Measurements from ENCODE around the gene STARD4.

STARD4 gene, protein sequence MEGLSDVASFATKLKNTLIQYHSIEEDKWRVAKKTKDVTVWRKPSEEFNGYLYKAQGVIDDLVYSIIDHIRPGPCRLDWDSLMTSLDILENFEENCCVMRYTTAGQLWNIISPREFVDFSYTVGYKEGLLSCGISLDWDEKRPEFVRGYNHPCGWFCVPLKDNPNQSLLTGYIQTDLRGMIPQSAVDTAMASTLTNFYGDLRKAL

GRCh38 chr5:111512375-111513130, at the start of gene STARD4:
Gene STARD4 (minus strand): TSS chr5:111512535. CDS start chr5:111507433, 5,102 bp downstream.
- peak; percentile 98 for DNase-seq (ENCODE audit: low read depth, low spot score)

DNA sequence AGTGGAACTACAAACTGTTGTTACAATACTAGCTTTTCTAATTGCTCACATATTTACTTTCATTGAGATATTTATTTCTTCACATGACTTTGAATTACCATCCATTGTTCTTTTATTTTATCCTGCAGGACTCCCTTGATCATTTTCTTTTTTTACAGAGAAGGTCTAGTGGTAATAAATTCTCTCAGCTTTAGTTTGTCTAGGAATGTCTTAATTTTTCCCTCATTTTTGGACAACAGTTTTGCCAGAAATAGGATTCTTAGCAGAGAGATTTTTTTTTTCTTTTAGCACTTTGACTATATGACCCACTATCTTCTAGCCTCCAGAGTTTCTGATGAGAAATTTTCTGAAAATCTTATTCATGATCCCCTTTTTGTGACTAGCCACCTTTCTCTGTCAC, 47.3 kb upstream of the STARD4 start:
- no peak for DNase-seq (ENCODE audit: low read depth, low spot score)

- DNase-seq (ENCODE audit: low read depth, low spot score): no peak
Measured at GRCh38 chr5:111557686-111558085, 45.4 kb upstream of the STARD4 start.

DNA sequence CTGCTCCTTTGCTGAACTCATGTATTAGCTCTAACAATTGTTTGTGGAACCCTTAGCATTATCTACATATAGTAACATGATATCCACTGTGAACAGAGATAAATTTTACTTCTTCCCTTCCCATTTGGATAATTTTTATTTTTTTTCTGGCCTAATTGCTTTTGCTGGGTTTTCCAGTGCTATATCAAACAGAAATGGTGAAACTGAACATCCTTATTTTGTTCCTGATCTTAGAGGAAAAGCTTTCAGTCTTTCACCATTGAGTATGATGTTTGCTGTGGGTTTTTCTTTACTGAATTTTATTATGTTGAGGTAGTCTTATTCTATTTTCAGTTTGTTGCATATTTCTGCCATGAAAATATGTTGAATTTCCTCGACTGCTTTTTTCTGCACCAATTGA, 44.8 kb upstream of the STARD4 start:
- DNase-seq (ENCODE audit: low read depth, low spot score): no peak

GRCh38 chr5:111556501-111556900, 44.2 kb upstream of the STARD4 start:
- no peak for DNase-seq (ENCODE audit: low read depth, low spot score)

DNA sequence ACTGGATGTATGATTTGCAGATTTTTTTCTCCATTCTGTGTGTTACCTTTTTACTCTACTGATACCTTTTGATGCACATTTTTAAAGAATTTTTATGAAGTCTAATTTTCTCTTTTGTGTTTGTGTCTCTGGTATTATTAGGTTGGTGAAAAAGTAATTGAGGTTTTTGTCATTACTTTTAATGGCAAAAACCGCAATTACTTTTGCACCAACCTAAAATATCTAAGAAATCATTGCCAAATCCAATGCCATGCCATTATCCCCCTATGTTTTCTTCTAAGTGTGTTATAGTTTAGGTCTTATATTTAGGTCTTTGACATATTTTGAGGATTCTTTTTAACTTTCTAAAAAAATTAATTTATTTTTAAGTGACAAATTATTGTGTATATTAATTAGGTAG, 43.4 kb upstream of the STARD4 start:
- DNase-seq (ENCODE audit: low read depth, low spot score): no peak

DNA sequence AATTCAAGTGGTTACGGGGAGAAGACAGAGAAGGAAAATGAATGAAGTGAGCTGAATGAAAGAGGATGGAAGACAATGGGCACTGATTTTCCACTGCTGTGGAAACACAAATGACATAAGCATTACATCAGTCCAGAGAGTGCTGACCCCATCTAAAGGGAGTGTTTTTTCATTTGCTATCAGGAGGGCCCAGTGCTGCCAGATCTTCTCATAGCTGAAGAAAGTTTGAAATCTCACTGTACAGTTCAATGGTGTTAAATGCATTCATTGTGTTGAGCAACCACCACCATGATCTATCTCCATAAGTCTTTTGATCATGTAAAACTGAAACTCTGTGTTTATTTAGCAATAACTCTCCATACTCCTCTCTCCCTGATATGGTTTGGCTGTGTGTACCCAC, 41.5 kb upstream of the STARD4 start:
- no peak for DNase-seq (ENCODE audit: low read depth, low spot score)

DNA sequence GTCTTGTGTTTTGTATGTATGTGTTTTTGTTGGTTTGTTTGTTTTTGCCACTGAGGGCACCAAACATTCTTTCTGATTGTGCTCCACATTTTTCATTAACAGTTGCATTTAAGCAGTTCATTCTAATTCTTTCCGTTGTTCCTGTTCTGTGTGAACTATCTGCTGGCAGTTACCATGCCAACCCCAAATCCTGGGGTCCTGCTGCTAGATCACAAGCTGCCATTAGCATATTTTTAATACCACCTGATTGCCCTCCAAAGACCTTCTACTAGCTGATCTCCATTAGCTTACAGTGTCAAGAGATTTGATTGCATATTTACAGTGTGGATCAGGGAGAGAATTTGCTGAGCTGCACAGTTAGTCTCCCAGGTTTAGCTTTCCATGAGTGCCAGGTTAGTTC, 40.6 kb upstream of the STARD4 start:
- no peak for DNase-seq (ENCODE audit: low read depth, low spot score)

DNA sequence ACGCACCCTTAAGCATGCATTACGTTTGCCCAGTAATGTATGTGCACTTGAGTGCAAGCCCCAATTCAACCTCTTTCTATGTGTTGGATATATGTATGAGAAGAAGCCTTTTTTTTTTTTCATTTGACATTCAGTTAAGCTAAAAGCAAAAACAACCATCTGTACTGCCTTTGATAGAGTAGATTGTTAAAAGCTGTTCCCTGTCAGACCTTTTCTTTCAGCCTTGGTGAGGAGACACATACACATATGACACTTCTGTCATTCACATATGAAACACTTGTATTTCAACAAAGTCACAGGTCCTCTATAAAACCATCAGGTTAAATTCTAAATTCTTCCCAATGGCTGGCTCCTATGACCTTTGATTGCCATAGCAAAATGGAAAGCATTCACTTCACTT, 40.2 kb upstream of the STARD4 start:
- no peak for DNase-seq (ENCODE audit: low read depth, low spot score)

GRCh38 chr5:111551569-111552275, 39.4 kb upstream of the STARD4 start:
- DNase-seq (ENCODE audit: low read depth, low spot score): peak; percentile 46

DNA sequence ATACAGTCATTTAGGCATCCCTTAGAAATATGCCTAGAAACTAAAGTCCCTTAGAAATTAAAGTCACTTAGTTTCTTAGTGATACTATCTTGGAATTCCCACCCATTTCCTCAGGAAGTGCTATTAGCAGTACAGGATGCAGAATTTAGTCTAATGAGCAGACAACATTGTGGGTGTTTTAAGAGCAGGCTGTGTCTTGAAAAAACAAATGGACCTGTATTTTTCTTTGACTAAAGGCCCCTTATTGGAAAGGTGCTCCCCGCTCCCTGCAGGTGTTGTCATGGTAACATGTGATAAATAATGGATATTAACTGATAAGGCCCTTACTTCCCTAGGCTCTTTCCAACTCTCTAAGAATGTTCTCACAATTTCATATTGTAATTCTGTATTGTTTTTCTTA, 38.8 kb upstream of the STARD4 start:
- no peak for DNase-seq (ENCODE audit: low read depth, low spot score)

GRCh38 chr5:111550282-111551020, 38.1 kb upstream of the STARD4 start:
- peak; percentile 94 for DNase-seq (ENCODE audit: low read depth, low spot score)

- peak; percentile 36 for DNase-seq (ENCODE audit: low read depth, low spot score)
Measured at GRCh38 chr5:111548992-111549649, 36.8 kb upstream of the STARD4 start.

DNA sequence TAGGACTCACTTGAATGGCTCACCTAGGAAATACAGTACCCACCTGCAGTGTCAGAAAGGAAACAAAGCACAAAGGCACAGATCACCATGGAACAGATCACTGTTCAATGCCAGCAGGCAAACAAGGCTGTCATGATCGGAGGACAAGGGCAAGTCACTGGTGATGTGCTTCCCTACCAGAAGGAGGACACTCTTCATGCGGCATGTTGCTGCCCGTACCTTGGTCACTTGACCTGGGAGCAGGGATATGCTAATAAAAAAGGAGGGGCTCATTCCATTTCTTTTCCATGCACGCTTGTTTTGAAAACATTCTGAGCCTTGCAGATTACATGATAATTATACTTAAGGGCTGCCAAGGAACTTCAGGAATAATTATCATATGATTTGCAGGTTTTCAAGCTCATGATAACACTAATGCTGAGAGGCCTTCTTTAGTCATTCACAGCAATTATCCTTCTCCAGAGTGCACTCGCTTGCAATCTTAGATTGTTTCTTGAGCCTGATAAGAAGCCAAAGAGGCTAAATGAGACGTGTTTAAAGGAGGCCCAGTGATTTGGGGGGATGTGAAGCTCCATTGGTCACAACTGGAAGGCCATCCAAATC, 36.1 kb upstream of the STARD4 start:
- DNase-seq (ENCODE audit: low read depth, low spot score): no peak

DNA sequence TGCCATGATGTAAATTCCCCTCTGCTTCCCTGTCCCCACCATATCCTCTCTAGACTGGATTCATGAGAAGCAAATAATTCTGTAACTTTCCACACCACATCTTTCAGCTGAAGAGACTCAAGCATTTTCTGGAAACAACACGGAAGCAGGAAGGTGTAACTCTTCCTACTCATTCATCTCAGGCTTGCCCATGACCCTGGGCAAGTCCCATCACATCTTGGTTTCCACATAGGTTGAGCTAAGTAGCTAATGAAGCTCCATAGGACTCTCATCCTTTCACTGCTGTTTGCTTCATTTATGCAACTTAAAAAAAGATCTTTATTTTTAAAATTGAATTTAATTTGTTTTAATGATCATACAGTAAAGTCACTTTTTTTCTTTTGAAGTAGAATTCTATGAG, 32.7 kb upstream of the STARD4 start:
- no peak for DNase-seq (ENCODE audit: low read depth, low spot score)

GRCh38 chr5:111537141-111538024, 25.0 kb upstream of the STARD4 start:
- DNase-seq (ENCODE audit: low read depth, low spot score): no peak

DNA sequence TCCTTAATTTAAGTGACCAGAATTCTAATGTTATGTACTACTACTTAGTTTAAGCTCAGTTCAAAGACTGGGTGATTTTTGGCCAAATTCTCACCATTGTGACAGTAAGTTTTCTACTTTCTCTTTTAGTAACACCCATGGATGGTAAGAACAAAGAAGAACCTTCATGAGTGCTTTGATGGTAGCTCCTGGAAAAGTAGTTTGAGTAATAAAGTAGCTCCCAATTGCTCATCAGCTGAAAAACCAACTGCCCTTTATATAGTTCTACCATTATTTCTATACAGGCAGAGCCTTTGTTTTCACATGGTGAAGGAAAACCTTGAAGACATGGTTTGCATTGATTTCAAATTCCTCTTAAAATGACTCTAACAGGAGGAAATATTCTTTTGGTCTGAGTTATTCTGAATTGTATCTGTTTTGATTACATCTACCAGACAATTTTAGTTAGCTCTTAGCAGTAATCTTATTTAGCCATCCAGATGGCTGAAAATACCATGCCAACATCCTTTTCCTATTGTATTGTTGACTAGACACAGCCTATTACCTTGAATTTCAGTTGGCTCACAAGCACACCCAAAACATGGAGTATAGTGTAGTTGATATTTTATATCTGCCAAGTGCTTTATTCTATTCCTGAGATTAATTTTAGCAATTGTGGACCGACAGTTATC, 23.7 kb upstream of the STARD4 start:
- no peak for DNase-seq (ENCODE audit: low read depth, low spot score)

DNA sequence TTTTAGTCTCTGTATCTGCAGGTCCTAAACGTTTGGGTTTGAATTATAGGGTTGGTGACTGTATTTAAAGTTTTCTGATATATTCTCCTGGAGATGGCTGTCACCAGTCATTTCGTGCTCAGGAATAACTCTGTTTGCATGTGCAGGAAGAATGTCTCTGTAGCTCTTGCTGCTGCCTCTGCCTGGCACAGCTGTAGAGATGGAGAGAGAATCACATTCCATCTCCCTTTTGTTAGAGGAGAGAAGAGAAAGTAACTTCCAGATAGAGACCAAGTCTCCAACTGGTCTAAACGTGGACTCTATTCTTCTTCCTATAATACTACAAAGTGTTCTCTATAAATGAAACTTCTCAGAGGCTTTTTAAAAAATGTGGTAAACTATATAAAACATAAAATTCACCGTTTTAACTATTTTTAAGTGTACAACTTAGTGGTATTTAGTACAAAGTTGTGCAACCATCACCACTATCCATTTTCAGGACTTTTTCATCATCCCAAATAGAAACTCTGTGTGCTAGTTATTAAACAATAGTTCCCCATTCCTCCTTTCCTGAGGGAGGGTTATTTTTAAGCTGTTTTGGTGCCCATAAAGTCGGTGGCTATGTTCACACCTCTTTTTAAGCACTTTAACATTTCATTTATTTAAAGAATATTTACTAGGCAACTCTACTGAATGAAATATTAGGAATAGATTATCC, 20.7 kb upstream of the STARD4 start:
- DNase-seq (ENCODE audit: low read depth, low spot score): no peak

- peak; percentile 14 for DNase-seq (ENCODE audit: low read depth, low spot score)
Measured at GRCh38 chr5:111530298-111530740, 18.0 kb upstream of the STARD4 start.

Measured in astrocyte of the hippocampus (primary cell).